H1 (cell line): ENCODE results near the gene YIPF5. TPM values are rescaled to one million over a fixed set of nuclear protein-coding genes. Genes with fewer than 3 reads are reported as not detected.

ENCODE experiments used
- CTCF ChIA-PET: fragments of 300-600 bp; sonication (Branson Sonifier 250); formaldehyde crosslinking; loops from one replicate; lab custom pipeline; 2021; ENCODE audit not compliant: partially characterized antibody; lab: Charles Lee
- POLR2A ChIA-PET: fragments of 300-600 bp; sonication (Branson Sonifier 250); formaldehyde crosslinking; loops from one replicate; lab custom pipeline; 2021; ENCODE audit warnings: inconsistent platforms; ENCODE audit not compliant: partially characterized antibody; lab: Charles Lee
- DNase-seq, 2 experiments: peaks; one replicate each; pipeline versions ENCODE4 v3.0.0 to v3.0.0-alpha.2; 2010 to 2022; ENCODE audit warnings: low spot score in 2 of 2, low read depth in 1 of 2, mixed read lengths in 1 of 2
- FAIRE-seq: peaks from 2 replicates; lab custom pipeline; 2011; peaks lifted over from hg19 to GRCh38; lab: Jason Lieb, UNC
- H2AFZ ChIP-seq: 2 replicates; pipeline ENCODE4 v1.8.1; 2012; ENCODE audit warnings: low read length, inconsistent platforms
- H2AK5ac ChIP-seq: 2 replicates; pipeline ENCODE4 v1.6.1; 2013; ENCODE audit warnings: low read depth, low read length
- H2BK120ac ChIP-seq: replicated peaks from 2 replicates; pipeline ENCODE3; 2013; ENCODE audit warnings: low read depth, low read length, inconsistent platforms
- H2BK12ac ChIP-seq: 2 replicates; pipeline ENCODE4 v1.6.1; 2013; ENCODE audit warnings: low read depth, low read length
- H2BK15ac ChIP-seq: 2 replicates; pipeline ENCODE4 v1.6.1; 2013; ENCODE audit warnings: low read length
- H2BK20ac ChIP-seq: 2 replicates; pipeline ENCODE4 v1.6.1; 2013; ENCODE audit warnings: low read length
- H2BK5ac ChIP-seq: 2 replicates; pipeline ENCODE4 v1.6.1; 2013; ENCODE audit warnings: low read depth, low read length
- H3K14ac ChIP-seq: 2 replicates; pipeline ENCODE4 v1.6.1; 2013; ENCODE audit warnings: inconsistent platforms; ENCODE audit not compliant: insufficient read length
- H3K18ac ChIP-seq: 2 replicates; pipeline ENCODE4 v1.6.1; 2013; ENCODE audit warnings: low read length; ENCODE audit errors: extremely low read depth
- H3K23ac ChIP-seq: 2 replicates; pipeline ENCODE4 v1.6.1; 2013; ENCODE audit warnings: inconsistent platforms; ENCODE audit not compliant: insufficient read length
- H3K23me2 ChIP-seq: 2 replicates; pipeline ENCODE4 v1.6.1; 2013; ENCODE audit warnings: low read depth, low read length
- H3K27ac ChIP-seq: 2 replicates; pipeline ENCODE4 v1.6.1; 2011; ENCODE audit warnings: low read depth, low read length, inconsistent platforms
- H3K27me3 ChIP-seq, 4 experiments: replicated peaks in 1 of 4; 1 replicate in 1 of 4; 2 replicates in 3 of 4; pipeline versions ENCODE4 v1.6.1 to v1.8.1; 2011 to 2013; ENCODE audit warnings: low read length in 3 of 4, mild to moderate bottlenecking in 3 of 4, inconsistent platforms in 2 of 4, mixed read lengths in 2 of 4, moderate library complexity in 1 of 4; ENCODE audit not compliant: control insufficient read depth in 3 of 4, insufficient read depth in 3 of 4; ENCODE audit errors: extremely low read depth in 1 of 4
- H3K36me3 ChIP-seq, 4 experiments: 2 replicates each; pipeline versions ENCODE4 v1.6.1 to v1.8.1; 2011 to 2013; ENCODE audit warnings: mild to moderate bottlenecking in 4 of 4, low read length in 3 of 4, moderate library complexity in 2 of 4, control low read depth in 1 of 4, inconsistent platforms in 1 of 4; ENCODE audit not compliant: insufficient read depth in 4 of 4, control insufficient read depth in 2 of 4
- H3K4ac ChIP-seq: replicated peaks from 2 replicates; pipeline ENCODE3; 2013; ENCODE audit warnings: low read length, low read depth, mixed read lengths, inconsistent platforms; ENCODE audit not compliant: insufficient read length
- H3K4me1 ChIP-seq, 4 experiments: replicated peaks in 1 of 4; 1 replicate in 1 of 4; 2 replicates in 3 of 4; pipeline versions ENCODE4 v1.6.1 to v1.8.1; 2011 to 2013; ENCODE audit warnings: low read length in 3 of 4, inconsistent platforms in 2 of 4, mixed read lengths in 1 of 4; ENCODE audit not compliant: insufficient read depth in 4 of 4, control insufficient read depth in 3 of 4
- H3K4me2 ChIP-seq, 2 experiments: 2 replicates each; pipeline versions ENCODE4 v1.6.1 to v1.8.1; 2011 to 2013; ENCODE audit warnings: low read depth in 2 of 2, low read length in 2 of 2, control low read depth in 1 of 2, inconsistent platforms in 1 of 2, mild to moderate bottlenecking in 1 of 2; ENCODE audit not compliant: insufficient read depth in 1 of 2
- H3K4me3 ChIP-seq, 4 experiments: fragments of 200-600, 300-600 bp in 1 of 4; sonication (generic), shearing (Covaris generic), sonication (Bioruptor Twin) in 1 of 4; 2 replicates each; pipeline versions ENCODE4 v1.5.1 to v1.8.1; 2011 to 2016; ENCODE audit warnings: low read length in 4 of 4, low read depth in 3 of 4, control low read depth in 2 of 4, inconsistent platforms in 2 of 4, mild to moderate bottlenecking in 2 of 4, mixed read lengths in 1 of 4, moderate library complexity in 1 of 4; ENCODE audit not compliant: insufficient read depth in 2 of 4; ENCODE audit errors: extremely low read depth in 1 of 4
- H3K56ac ChIP-seq: replicated peaks from 2 replicates; pipeline ENCODE3; 2013; ENCODE audit warnings: low read depth, mild to moderate bottlenecking, mixed read lengths, low read length, inconsistent platforms; ENCODE audit not compliant: insufficient read length
- H3K79me1 ChIP-seq: 2 replicates; pipeline ENCODE4 v1.6.1; 2013; ENCODE audit warnings: low read depth, low read length, control low read depth
- H3K79me2 ChIP-seq, 2 experiments: 2 replicates each; pipeline versions ENCODE4 v1.6.1 to v1.8.1; 2012 to 2013; ENCODE audit warnings: low read length in 2 of 2, mild to moderate bottlenecking in 2 of 2, inconsistent platforms in 1 of 2; ENCODE audit not compliant: insufficient read depth in 2 of 2, control insufficient read depth in 1 of 2
- H3K9ac ChIP-seq, 4 experiments: replicated peaks in 1 of 4; 1 replicate in 1 of 4; 2 replicates in 3 of 4; pipeline versions ENCODE4 v1.6.1 to v1.8.1; 2011 to 2013; ENCODE audit warnings: low read depth in 3 of 4, low read length in 3 of 4, control low read depth in 2 of 4, mild to moderate bottlenecking in 2 of 4, moderate library complexity in 2 of 4, inconsistent platforms in 1 of 4; ENCODE audit errors: extremely low read depth in 1 of 4
- H3K9me3 ChIP-seq, 2 experiments: 2 replicates each; pipeline versions ENCODE4 v1.6.1 to v1.8.1; 2012 to 2013; ENCODE audit warnings: mild to moderate bottlenecking in 2 of 2, moderate library complexity in 2 of 2, control low read depth in 1 of 2, inconsistent platforms in 1 of 2, low read depth in 1 of 2, low read length in 1 of 2, mixed read lengths in 1 of 2; ENCODE audit not compliant: insufficient read depth in 2 of 2
- H4K20me1 ChIP-seq, 2 experiments: replicated peaks in 1 of 2; 2 replicates each; pipeline versions ENCODE3 to v1.8.1; 2011 to 2013; ENCODE audit warnings: inconsistent platforms in 2 of 2, low read length in 2 of 2, mild to moderate bottlenecking in 1 of 2; ENCODE audit not compliant: insufficient read depth in 2 of 2, control insufficient read depth in 1 of 2
- H4K5ac ChIP-seq: 2 replicates; pipeline ENCODE4 v1.6.1; 2013; ENCODE audit warnings: low read length, low read depth, mixed read lengths, inconsistent platforms; ENCODE audit not compliant: insufficient read length
- H4K8ac ChIP-seq: 2 replicates; pipeline ENCODE4 v1.8.0; 2013; ENCODE audit warnings: mild to moderate bottlenecking, moderate library complexity, low read length, inconsistent platforms; ENCODE audit not compliant: insufficient read depth; ENCODE audit errors: extremely low read depth
- H4K91ac ChIP-seq: replicated peaks from 2 replicates; pipeline ENCODE3; 2013; ENCODE audit warnings: low read length, mixed read lengths, inconsistent platforms; ENCODE audit not compliant: insufficient read length
- HDAC6 ChIP-seq: IDR thresholded peaks from one replicate; pipeline ENCODE4 v1.7.1; 2012; ENCODE audit warnings: low read depth, mild to moderate bottlenecking, inconsistent platforms, low read length, moderate library complexity
- WGBS, 2 experiments: shearing (Covaris generic) in 1 of 2; methylation state at CpG; one replicate each; pipeline versions ENCODE4 v1.1.6 to v1.1.7; 2013 to 2015; ENCODE audit warnings: low lambda C conversion rate in 2 of 2, mixed read lengths in 2 of 2, inconsistent platforms in 1 of 2, low coverage in 1 of 2, missing lambda C conversion rate in 1 of 2; ENCODE audit not compliant: insufficient replicate concordance in 2 of 2, insufficient coverage in 1 of 2, insufficient read length in 1 of 2; ENCODE audit errors: extremely low coverage in 1 of 2, missing lambda C conversion rate in 1 of 2; 5-methylcytosine and 5-hydroxymethylcytosine counted together
- polyA plus RNA-seq, 7 experiments: library from polyadenylated mRNA; depleted of rRNA in 3 of 7; stranded (reverse) in 5 of 7; unstranded in 2 of 7; fragments of >200 nt in 5 of 7; fragments of 200-250 nt in 2 of 7; gene quantifications; 1 replicate in 5 of 7; 2 replicates in 1 of 7; 4 replicates in 1 of 7; pipeline versions ENCODE4 v1.2.1 to v1.2.3, GENCODE V29; 2011 to 2013; ENCODE audit warnings: missing spikeins in 2 of 7, mixed read lengths in 2 of 7
- total RNA-seq: library from RNA; stranded (reverse); fragmentation: NEBNext Ultra II Directional; extraction: Animal tissue kit (Norgen Biotek cat#: 25700); gene quantifications from 2 replicates; pipeline ENCODE4 v1.2.1, GENCODE V29; 2021

YIPF5 gene
- total and polyA plus RNA-seq, 2 of the 8 experiments (the other 6 are each of a cell fraction or from before 2014, with no cell fraction given), result 27.6 to 33.6 TPM

- Histone ChIP-seq H2BK5ac (no peak overlapping the region), H3K36me3 (no peaks in the 10 kb centered on the region), H3K23ac (no peak overlapping the region), H2BK120ac (no peak overlapping the region), H3K4ac (no peak overlapping the region), H3K56ac (no peak overlapping the region), H3K27me3 (no peaks in the 10 kb centered on the region), H2BK12ac (no peak overlapping the region), H4K91ac (no peak overlapping the region), H2AK5ac (no peak overlapping the region), H3K4me3 (no peak overlapping the region), H3K14ac (no peak overlapping the region), H2AFZ (no peak overlapping the region)
- TF ChIP-seq HDAC6, result no peak
- TF ChIP-seq, all 59 proteins: peak for 0
- H4K5ac ChIP-seq, result no peak overlapping the region
- H3K27ac ChIP-seq, result no peak overlapping the region
- no peaks in the 10 kb centered on the region for H3K79me2 ChIP-seq
- H3K4me1 ChIP-seq, result peaks cover 0 to 2% (median 0%) of the 10 kb centered on the region in 4 experiments; a peak in 1 of 7 replicates
- CTCF ChIA-PET, result interaction anchor here (5.7 kb wide), 1 partner anchor 8 kb away, joined by 33 read pairs; no protein-coding TSS in a partner anchor
- H4K8ac ChIP-seq, result no peak overlapping the region
- H3K4me2 ChIP-seq, result no peak overlapping the region
- no peak overlapping the region for H3K9ac ChIP-seq
- H3K23me2 ChIP-seq, result no peaks in the 10 kb centered on the region
- POLR2A ChIA-PET, result no interaction called here
- no peak overlapping the region for H2BK20ac ChIP-seq
- WGBS, 2 experiments, result 88% methylated on average over 1 of the region's 1 CpG; no CpG with 5 or more reads in 1 of the 2 experiments
- no peak overlapping the region for H2BK15ac ChIP-seq
- FAIRE-seq, result no peak
- no peaks in the 10 kb centered on the region for H4K20me1 ChIP-seq
- H3K18ac ChIP-seq, result no peak overlapping the region
- no peaks in the 10 kb centered on the region for H3K9me3 ChIP-seq
- no peaks in the 10 kb centered on the region for H3K79me1 ChIP-seq
- DNase-seq, result no peak
Measured at GRCh38 chr5:144196612-144197011, 26.2 kb upstream of the YIPF5 start.
